Astrocyte (in vitro differentiated cells and primary cell): ENCODE measurements around the gene CPTP.

Experiments used
- CTCF ChIP-seq: IDR thresholded peaks from 2 replicates; pipeline ENCODE4 v1.5.1; 2011; ENCODE audit warnings: low read depth, mild to moderate bottlenecking, inconsistent platforms, low read length, moderate library complexity; ENCODE audit not compliant: insufficient read depth
- EZH2 ChIP-seq: IDR thresholded peaks from 2 replicates; pipeline ENCODE4 v1.6.1; 2012; ENCODE audit warnings: mild to moderate bottlenecking, low read length, inconsistent platforms; ENCODE audit not compliant: insufficient read depth

DNA sequence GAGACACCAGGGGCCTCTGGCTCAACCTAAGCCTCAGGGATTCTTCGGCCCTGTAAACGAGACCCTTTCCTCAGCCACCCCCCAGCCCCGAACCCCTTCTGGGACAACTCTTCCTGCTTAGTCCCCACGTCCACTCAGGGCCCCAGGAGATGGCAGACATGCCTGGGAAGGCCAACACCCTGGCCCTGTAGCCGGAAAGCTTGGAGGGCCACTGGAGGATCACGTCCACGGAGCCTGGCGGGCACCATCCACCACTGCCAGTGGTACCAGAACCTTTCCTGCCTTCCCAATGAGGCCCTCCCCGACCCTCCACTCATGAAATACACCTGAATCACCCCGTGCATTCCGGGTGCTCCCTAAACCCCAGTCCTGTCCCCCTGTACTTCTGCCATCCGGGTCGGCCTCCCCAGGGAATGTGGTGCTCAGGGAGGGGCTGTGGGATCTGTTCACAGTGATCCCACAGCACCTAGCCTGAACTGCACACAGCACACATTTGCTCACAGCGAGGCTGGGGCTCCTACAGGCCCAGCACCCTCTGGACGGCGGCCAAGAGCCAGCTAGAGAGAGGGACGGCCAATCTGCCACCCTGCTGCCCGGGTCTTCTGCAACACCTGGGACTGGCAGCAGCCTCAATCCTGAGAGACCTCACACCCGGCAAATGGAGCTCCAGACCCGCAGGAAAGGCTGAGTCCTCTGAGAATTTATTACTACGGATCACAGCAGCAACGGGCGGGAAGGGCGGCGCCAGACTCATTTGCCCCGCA lies 48.6 kb downstream of the CPTP start:
- TF ChIP-seq CTCF (no peak), EZH2 (no peak)
